Neural cell (in vitro differentiated cells): ENCODE data around the gene ANKS1B. TPM values are rescaled to one million over a fixed set of nuclear protein-coding genes. Genes with fewer than 3 reads are reported as not detected.

ENCODE experiments used
- H2AFZ ChIP-seq: fragments of 200-600, 300-800 bp; sonication (generic), shearing (Covaris generic); 2 replicates; pipeline ENCODE4 v1.6.0; 2014; ENCODE audit warnings: low read depth, mild to moderate bottlenecking, antibody characterized with exemption, low read length, moderate library complexity
- H3F3A ChIP-seq: fragments of 200-600 bp; shearing (Covaris generic); 2 replicates; pipeline ENCODE4 v1.6.1; 2016; ENCODE audit warnings: mild to moderate bottlenecking, moderate library complexity, mixed read lengths, antibody characterized with exemption, low read length; ENCODE audit not compliant: insufficient read depth, poor library complexity, severe bottlenecking
- H3K27ac ChIP-seq: fragments of 200-600, 300-800 bp; sonication (generic), shearing (Covaris generic); 2 replicates; pipeline ENCODE4 v1.5.1; 2014; ENCODE audit warnings: mild to moderate bottlenecking, low read length, moderate library complexity
- H3K27me3 ChIP-seq: fragments of 300-800, 200-600 bp; sonication (generic), shearing (Covaris generic); 2 replicates; pipeline ENCODE4 v1.6.0; 2014; ENCODE audit warnings: mild to moderate bottlenecking, low read depth, low read length, moderate library complexity; ENCODE audit not compliant: insufficient read depth
- H3K36me3 ChIP-seq: fragments of 300-800, 200-600 bp; sonication (generic), shearing (Covaris generic); 2 replicates; pipeline ENCODE4 v1.5.1; 2014; ENCODE audit warnings: mild to moderate bottlenecking, antibody characterized with exemption, low read length, moderate library complexity; ENCODE audit not compliant: insufficient read depth
- H3K4me2 ChIP-seq: fragments of 300-800, 200-600 bp; sonication (generic), shearing (Covaris generic); 2 replicates; pipeline ENCODE4 v1.6.0; 2014; ENCODE audit warnings: mild to moderate bottlenecking, low read length
- H3K4me3 ChIP-seq: fragments of 300-800, 200-600 bp; sonication (generic), shearing (Covaris generic); 2 replicates; pipeline ENCODE4 v1.5.1; 2014; ENCODE audit warnings: mild to moderate bottlenecking, low read length, moderate library complexity
- H3K79me2 ChIP-seq: fragments of 200-600 bp; shearing (Covaris generic); replicated peaks from 2 replicates; pipeline ENCODE4 v1.6.0; 2014; ENCODE audit warnings: mild to moderate bottlenecking, low read length, moderate library complexity; ENCODE audit not compliant: insufficient read depth
- H3K9ac ChIP-seq: fragments of 300-800, 200-600 bp; sonication (generic), shearing (Covaris generic); 2 replicates; pipeline ENCODE4 v1.6.1; 2016; ENCODE audit warnings: mild to moderate bottlenecking, low read length, mixed read lengths
- H3K9me2 ChIP-seq: fragments of 200-600 bp; shearing (Covaris generic); 2 replicates; pipeline ENCODE4 v1.6.1; 2016; ENCODE audit warnings: mild to moderate bottlenecking, low read length, mixed read lengths; ENCODE audit not compliant: insufficient read depth
- H3K9me3 ChIP-seq: fragments of 200-600, 300-800 bp; sonication (generic), shearing (Covaris generic); 2 replicates; pipeline ENCODE4 v1.6.1; 2016; ENCODE audit warnings: mild to moderate bottlenecking, mixed run types, low read length, moderate library complexity, mixed read lengths
- H4K20me1 ChIP-seq: fragments of 200-600 bp; shearing (Covaris generic); 2 replicates; pipeline ENCODE4 v1.6.1; 2016; ENCODE audit warnings: mild to moderate bottlenecking, mixed run types; ENCODE audit not compliant: insufficient read depth
- CTCF ChIP-seq: fragments of 450-650 bp; IDR thresholded peaks from 2 replicates; pipeline ENCODE4 v1.5.1; 2014; ENCODE audit warnings: antibody characterized with exemption, mild to moderate bottlenecking, moderate library complexity; ENCODE audit not compliant: poor library complexity, severe bottlenecking
- EP300 ChIP-seq: fragments of 450-650 bp; conservative IDR thresholded peaks from 2 replicates; pipeline ENCODE4 v1.6.1; 2014; ENCODE audit warnings: antibody characterized with exemption, mild to moderate bottlenecking, moderate library complexity; ENCODE audit not compliant: poor library complexity, severe bottlenecking
- EZH2 ChIP-seq: fragments of 200-600, 300-800 bp; shearing (Covaris generic), sonication (generic); IDR thresholded peaks from 2 replicates; pipeline ENCODE4 v1.6.1; 2014; ENCODE audit warnings: antibody characterized with exemption, low read length, borderline replicate concordance, mild to moderate bottlenecking; ENCODE audit not compliant: insufficient read depth, poor library complexity, severe bottlenecking
- MXI1 ChIP-seq: fragments of 450-650 bp; conservative IDR thresholded peaks from 2 replicates; pipeline ENCODE4 v1.6.1; 2014; ENCODE audit warnings: antibody characterized with exemption, mild to moderate bottlenecking; ENCODE audit not compliant: poor library complexity, severe bottlenecking
- POLR2AphosphoS5 ChIP-seq: IDR thresholded peaks from 2 replicates; pipeline ENCODE4 v1.6.1; 2012
- RAD21 ChIP-seq: fragments of 450-650 bp; conservative IDR thresholded peaks from 2 replicates; pipeline ENCODE4 v1.6.1; 2014; ENCODE audit warnings: antibody characterized with exemption, mild to moderate bottlenecking, moderate library complexity
- SMC3 ChIP-seq: fragments of 450-650 bp; conservative IDR thresholded peaks from 2 replicates; pipeline ENCODE4 v1.6.1; 2014; ENCODE audit warnings: antibody characterized with exemption, mild to moderate bottlenecking, moderate library complexity; ENCODE audit not compliant: poor library complexity
- TAF1 ChIP-seq: IDR thresholded peaks from 2 replicates; pipeline ENCODE4 v1.6.1; 2012; ENCODE audit warnings: low read depth
- polyA plus RNA-seq: library from polyadenylated mRNA; depleted of rRNA; stranded (reverse); fragments of >200 nt; gene quantifications from 2 replicates; pipeline ENCODE4 v1.2.3, GENCODE V29; 2014
- TF ChIP-seq, protein P1 (sequence below): IDR thresholded peaks from 2 replicates; pipeline ENCODE4 v1.6.1; 2012; ENCODE audit warnings: borderline replicate concordance

The ANKS1B gene
- polyA plus RNA-seq, 1 donor from 2014 or later, result 65.6 TPM

DNA sequence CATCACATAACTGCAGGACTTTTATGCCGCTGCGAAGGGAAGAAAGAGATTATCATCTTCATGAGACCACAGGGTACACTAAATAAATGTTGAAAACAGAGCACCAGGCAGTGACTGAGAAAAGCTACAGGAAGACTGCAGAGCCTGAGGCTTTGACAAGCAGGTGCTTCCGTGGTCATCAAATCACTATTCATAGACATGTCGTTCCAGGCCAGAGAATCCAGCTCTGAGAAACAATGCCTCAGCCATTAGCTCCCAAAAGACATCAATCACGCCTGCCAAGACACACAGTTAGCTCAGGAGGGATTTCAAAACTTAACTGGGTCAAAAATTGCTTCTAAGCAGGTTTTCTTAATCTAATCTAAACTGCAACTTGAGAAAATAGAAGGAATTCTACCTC, 384.3 kb downstream of the ANKS1B start:
- H3F3A ChIP-seq, result no peaks in the 10 kb centered on the region
- H3K27ac ChIP-seq, result peak overlapping the region; percentile 4

GRCh38 chr12:99598785-99599184, 386.0 kb downstream of the ANKS1B start:
- Histone ChIP-seq H3K9ac (no peak overlapping the region), H3K36me3 (no peaks in the 10 kb centered on the region), H4K20me1 (no peaks in the 10 kb centered on the region), H3K79me2 (no peaks in the 10 kb centered on the region), H3K4me2 (no peak overlapping the region), H3K9me3 (no peaks in the 10 kb centered on the region), H3F3A (no peaks in the 10 kb centered on the region), H3K9me2 (no peaks in the 10 kb centered on the region), H3K27ac (no peak overlapping the region), H3K4me3 (no peak overlapping the region), H3K27me3 (no peaks in the 10 kb centered on the region), H2AFZ (no peak overlapping the region)
- no peak for TF ChIP-seq EP300
- no peak for TF ChIP-seq TAF1
- TF ChIP-seq RAD21, result no peak
- no peak for TF ChIP-seq MXI1
- no peak for TF ChIP-seq POLR2AphosphoS5
- no peak for TF ChIP-seq CTCF
- TF ChIP-seq, protein P1, sequence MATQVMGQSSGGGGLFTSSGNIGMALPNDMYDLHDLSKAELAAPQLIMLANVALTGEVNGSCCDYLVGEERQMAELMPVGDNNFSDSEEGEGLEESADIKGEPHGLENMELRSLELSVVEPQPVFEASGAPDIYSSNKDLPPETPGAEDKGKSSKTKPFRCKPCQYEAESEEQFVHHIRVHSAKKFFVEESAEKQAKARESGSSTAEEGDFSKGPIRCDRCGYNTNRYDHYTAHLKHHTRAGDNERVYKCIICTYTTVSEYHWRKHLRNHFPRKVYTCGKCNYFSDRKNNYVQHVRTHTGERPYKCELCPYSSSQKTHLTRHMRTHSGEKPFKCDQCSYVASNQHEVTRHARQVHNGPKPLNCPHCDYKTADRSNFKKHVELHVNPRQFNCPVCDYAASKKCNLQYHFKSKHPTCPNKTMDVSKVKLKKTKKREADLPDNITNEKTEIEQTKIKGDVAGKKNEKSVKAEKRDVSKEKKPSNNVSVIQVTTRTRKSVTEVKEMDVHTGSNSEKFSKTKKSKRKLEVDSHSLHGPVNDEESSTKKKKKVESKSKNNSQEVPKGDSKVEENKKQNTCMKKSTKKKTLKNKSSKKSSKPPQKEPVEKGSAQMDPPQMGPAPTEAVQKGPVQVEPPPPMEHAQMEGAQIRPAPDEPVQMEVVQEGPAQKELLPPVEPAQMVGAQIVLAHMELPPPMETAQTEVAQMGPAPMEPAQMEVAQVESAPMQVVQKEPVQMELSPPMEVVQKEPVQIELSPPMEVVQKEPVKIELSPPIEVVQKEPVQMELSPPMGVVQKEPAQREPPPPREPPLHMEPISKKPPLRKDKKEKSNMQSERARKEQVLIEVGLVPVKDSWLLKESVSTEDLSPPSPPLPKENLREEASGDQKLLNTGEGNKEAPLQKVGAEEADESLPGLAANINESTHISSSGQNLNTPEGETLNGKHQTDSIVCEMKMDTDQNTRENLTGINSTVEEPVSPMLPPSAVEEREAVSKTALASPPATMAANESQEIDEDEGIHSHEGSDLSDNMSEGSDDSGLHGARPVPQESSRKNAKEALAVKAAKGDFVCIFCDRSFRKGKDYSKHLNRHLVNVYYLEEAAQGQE, result no peak
- TF ChIP-seq SMC3, result no peak
- no peak for TF ChIP-seq EZH2

More for the DNA sequence above, 384.3 kb downstream of the ANKS1B start:
- peak overlapping the region; percentile 7 for H3K4me3 ChIP-seq
- H3K9me3 ChIP-seq, result no peaks in the 10 kb centered on the region
- H3K36me3 ChIP-seq, result no peaks in the 10 kb centered on the region
- no peak overlapping the region for H3K9ac ChIP-seq
- no peaks in the 10 kb centered on the region for H3K79me2 ChIP-seq
- no peaks in the 10 kb centered on the region for H4K20me1 ChIP-seq
- no peak overlapping the region for H3K4me2 ChIP-seq
- TF ChIP-seq MXI1 (no peak), EP300 (peak; percentile 36)
- H3K27me3 ChIP-seq, result no peaks in the 10 kb centered on the region
- no peak overlapping the region for H2AFZ ChIP-seq
- H3K9me2 ChIP-seq, result no peaks in the 10 kb centered on the region

GRCh38 chr12:99596762-99597161, 388.0 kb downstream of the ANKS1B start:
- Histone ChIP-seq H3F3A (no peaks in the 10 kb centered on the region), H3K27ac (no peak overlapping the region), H4K20me1 (no peaks in the 10 kb centered on the region), H3K27me3 (no peaks in the 10 kb centered on the region), H2AFZ (no peak overlapping the region), H3K9me3 (no peaks in the 10 kb centered on the region), H3K4me3 (no peak overlapping the region), H3K36me3 (no peaks in the 10 kb centered on the region), H3K79me2 (no peaks in the 10 kb centered on the region), H3K9me2 (no peaks in the 10 kb centered on the region), H3K4me2 (no peak overlapping the region), H3K9ac (no peak overlapping the region)
- no peak for TF ChIP-seq EP300
- no peak for TF ChIP-seq POLR2AphosphoS5
- no peak for TF ChIP-seq MXI1
- TF ChIP-seq RAD21, result no peak
- TF ChIP-seq TAF1, result no peak
- no peak for TF ChIP-seq EZH2
- TF ChIP-seq SMC3, result no peak
- TF ChIP-seq CTCF, result no peak
- TF ChIP-seq, protein P1, result no peak
